Thyroid gland (tissue), 4 donors: ENCODE data around the gene TBX21.

Experiments
- POLR2A ChIP-seq, 2 donors: fragments of 450-650 bp; IDR thresholded peaks; one replicate each; pipeline ENCODE4 v1.6.1; 2017; ENCODE audit warnings: antibody characterized with exemption in 2 of 2, mild to moderate bottlenecking in 2 of 2, moderate library complexity in 1 of 2
- TF ChIP-seq, protein P1 (sequence below), 6 experiments: fragments of 200-600 bp in 3 of 6; fragments of 450-650 bp in 3 of 6; sonication (generic) in 3 of 6; IDR thresholded peaks; one replicate each; pipeline ENCODE4 v1.5.1; 2016 to 2019; ENCODE audit warnings: antibody characterized with exemption in 6 of 6, mild to moderate bottlenecking in 2 of 6, inconsistent platforms in 1 of 6, moderate library complexity in 1 of 6

DNA sequence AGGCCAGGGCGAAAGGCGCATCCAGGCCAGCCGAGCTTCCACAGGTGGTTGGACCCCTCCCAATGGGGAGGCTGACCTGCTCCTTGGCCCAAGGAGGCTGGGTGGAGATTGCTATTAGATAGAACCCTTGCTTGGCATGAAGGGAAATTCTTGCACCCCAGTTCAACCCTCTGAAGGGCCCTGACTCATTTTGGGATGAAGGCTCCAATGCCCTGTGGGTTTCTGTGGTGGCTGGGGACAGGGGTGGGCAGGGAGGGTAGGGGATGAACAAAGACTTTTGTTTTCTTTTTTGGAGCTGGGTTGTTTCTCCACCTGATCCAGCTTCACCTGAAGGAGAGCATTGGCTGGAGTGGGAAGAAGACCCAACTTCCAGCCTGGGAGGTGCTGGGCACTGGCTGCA, 16.7 kb upstream of the TBX21 start:
- TF ChIP-seq, protein P1, sequence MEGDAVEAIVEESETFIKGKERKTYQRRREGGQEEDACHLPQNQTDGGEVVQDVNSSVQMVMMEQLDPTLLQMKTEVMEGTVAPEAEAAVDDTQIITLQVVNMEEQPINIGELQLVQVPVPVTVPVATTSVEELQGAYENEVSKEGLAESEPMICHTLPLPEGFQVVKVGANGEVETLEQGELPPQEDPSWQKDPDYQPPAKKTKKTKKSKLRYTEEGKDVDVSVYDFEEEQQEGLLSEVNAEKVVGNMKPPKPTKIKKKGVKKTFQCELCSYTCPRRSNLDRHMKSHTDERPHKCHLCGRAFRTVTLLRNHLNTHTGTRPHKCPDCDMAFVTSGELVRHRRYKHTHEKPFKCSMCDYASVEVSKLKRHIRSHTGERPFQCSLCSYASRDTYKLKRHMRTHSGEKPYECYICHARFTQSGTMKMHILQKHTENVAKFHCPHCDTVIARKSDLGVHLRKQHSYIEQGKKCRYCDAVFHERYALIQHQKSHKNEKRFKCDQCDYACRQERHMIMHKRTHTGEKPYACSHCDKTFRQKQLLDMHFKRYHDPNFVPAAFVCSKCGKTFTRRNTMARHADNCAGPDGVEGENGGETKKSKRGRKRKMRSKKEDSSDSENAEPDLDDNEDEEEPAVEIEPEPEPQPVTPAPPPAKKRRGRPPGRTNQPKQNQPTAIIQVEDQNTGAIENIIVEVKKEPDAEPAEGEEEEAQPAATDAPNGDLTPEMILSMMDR (IDR thresholded peaks at IDR 0.05) = no peak
- no peak for TF ChIP-seq POLR2A (IDR thresholded peaks at IDR 0.05)
